HG02588 (cell line): ENCODE data around the gene UBE2S.

Experiments used
- ATAC-seq: cut with Tn5 transposase; IDR thresholded peaks from one replicate; pipeline ENCODE4 v1.9.1; 2021; ENCODE audit warnings: mild to moderate bottlenecking, moderate library complexity; ENCODE audit not compliant: unreplicated experiment

The UBE2S gene

GRCh38 chr19:55384920-55385723 is 22.5 kb downstream of the UBE2S start:
- ATAC-seq = peak; percentile 47

- ATAC-seq = no peak
These were observed 23.3 kb downstream of the UBE2S start, which contains the start of gene TMEM238 for GRCh38 chr19:55384131-55384919. TSS of gene TMEM238 (minus strand) at chr19:55384292. CDS start at chr19:55384259, 33 bp downstream.

- no peak for ATAC-seq
These were observed 24.1 kb downstream of the UBE2S start for GRCh38 chr19:55383279-55384130.

- no peak for ATAC-seq
These were observed 25.0 kb downstream of the UBE2S start for GRCh38 chr19:55382522-55383054.

GRCh38 chr19:55382013-55382412 is 25.6 kb downstream of the UBE2S start:
- no peak for ATAC-seq

- no peak for ATAC-seq
These were observed 28.4 kb downstream of the UBE2S start for GRCh38 chr19:55379174-55379573.

GRCh38 chr19:55377356-55378131 is 30.0 kb downstream of the UBE2S start:
- ATAC-seq = no peak

- no peak for ATAC-seq
These were observed 31.2 kb downstream of the UBE2S start, which contains the start of gene TMEM190 for GRCh38 chr19:55376241-55376933. TSS of gene TMEM190 (plus strand) at chr19:55376826. CDS start at chr19:55376854, 28 bp downstream.

- no peak for ATAC-seq
These were observed 33.4 kb downstream of the UBE2S start for GRCh38 chr19:55373993-55374757.

GRCh38 chr19:55373306-55373992 is 34.1 kb downstream of the UBE2S start:
- ATAC-seq = no peak

DNA sequence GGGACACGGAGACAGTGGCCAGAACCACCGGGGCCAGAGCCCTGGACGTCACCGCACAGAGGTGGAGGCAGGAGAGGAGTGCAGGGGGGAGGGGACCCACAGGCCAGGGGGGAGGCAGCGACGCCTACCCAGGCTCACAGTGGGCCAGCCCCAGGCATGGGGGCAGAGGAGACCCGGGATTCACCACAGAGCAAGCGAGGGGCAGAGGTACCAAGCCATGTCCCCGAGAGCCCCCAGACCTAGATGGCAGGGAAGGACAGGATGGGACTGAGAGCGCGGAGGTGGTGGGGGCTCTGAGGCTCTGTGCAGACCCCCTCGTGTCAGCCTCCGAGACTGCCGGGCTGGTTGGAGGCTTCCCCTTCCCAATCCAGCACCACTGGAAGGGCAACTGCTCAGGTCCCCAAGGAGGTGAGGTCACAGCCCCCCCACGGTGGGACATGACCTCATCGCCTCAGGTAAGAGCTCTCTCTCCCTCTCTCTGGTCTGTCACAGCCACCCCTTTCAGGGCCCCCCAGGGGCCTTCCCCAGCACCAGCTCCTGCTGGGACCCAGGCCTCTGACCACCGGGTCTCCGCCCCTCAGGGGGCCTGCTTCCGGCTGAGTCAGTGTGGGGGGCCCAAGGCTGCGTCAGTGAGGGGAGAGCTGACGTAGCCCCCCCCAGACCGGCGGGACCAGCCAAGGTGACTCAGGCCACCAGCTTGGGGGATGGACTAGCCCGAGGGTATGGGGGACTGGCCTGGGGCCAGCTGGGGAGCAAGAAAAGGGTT is 35.1 kb downstream of the UBE2S start:
- ATAC-seq = no peak

DNA sequence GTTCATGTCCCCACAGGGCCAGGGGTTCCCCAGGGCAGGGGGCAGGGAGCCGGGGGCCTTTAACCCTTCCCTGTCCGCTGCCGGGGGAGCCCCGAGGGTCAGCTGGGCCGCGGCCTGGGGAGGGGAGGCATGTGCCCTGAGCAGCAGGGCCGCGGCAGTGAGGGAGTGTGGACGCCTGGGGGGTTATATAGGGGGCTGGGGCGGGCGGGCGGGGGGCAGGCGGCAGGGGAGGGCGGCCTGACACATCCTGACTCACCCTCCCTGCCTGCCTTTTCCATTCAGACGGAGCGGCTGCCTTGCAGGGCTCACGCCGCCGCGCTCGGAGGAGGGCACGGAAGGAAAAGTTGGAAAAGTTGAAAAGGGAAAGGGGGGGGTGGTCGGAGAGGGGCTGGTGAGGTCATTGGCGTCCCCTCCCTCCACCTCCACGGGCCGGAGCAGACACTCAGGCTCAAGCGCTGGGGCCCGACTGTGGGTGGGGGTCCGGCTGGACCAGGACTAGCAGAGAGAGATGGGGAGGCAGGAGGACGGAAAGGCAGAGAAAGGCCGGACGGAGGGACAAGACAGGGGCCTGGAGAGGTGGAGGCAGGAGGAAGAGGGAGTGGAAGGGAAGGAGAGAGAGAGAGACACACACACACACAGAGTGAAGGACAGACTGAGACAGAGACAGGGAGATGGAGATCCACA is 37.1 kb downstream of the UBE2S start, which contains the start of gene IL11:
Gene IL11, minus strand, starts transcription at position 159 of the 684 bp plus-strand sequence. Its CDS starts 153 bp downstream, at position 6.
- no peak for ATAC-seq

GRCh38 chr19:55369653-55370304 is 37.8 kb downstream of the UBE2S start:
- ATAC-seq = no peak

DNA sequence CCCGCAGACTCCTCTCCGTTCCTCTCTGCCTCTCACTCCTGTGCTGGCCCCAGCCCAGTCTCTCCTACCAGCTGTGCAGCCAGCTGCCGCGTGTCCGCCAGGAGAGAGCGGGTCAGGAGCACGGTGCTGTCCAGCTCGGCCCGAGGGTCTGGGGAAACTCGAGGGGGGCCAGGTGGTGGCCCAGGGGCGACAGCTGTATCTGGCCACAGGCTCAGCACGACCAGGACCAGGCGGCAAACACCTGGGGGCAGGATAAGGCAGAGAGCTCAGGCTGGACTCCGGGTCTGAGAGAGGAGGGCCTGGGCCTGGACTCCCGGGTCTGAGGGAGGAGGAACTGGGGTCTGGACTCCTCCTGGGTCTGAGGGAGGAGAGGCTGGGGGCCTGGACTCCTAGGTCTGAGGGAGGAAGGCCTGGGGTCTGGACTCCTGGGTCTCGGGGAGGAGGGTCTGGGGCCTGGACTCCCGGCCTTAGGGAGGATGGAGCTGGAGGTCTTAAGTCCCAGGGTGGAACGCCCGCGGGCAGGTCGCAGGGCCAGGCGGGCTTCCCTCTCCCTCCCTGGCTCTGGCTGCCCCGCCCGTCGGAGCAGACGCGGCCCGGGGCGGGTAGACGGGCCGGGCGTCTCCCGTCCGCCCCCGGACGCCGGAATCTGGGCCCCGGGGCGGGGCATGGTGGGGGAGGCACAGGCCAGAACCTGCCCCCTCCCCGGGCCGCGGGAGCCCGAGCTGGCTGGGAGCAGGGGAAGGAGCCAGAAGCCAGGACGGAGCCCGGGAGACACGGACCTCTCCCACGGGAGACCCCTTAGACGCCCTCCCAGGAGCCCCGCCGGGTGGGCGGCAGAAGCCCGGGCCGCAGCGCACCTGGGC is 38.7 kb downstream of the UBE2S start:
- ATAC-seq = no peak

DNA sequence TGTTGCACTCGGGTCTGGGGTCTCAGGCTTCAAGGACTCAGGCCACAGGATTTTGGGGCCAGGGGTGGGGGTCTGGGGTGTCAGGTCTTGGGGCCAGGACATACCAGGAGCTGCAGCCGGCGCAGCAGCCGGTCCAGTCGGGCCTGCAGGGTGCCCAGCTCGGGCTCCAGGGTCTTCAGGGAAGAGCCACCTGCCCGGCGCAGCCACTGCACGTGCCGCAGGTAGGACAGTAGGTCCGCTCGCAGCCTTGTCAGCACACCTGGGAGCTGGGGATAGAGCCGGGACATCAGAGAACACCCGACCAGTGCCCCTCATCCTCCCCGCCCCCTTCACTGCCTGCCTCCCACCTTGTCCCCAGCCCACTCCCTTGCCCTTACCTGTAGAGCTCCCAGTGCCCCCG is 39.5 kb downstream of the UBE2S start:
- no peak for ATAC-seq
